SK-N-SH treated with all-trans-retinoic acid at 6 μM for 48 hours (cell line): ENCODE measurements around the gene KRT71.

Experiments used
- ESRRG ChIP-seq: fragments of 250-450 bp; sonication (Bioruptor Pico); IDR thresholded peaks from 2 replicates; pipeline ENCODE4 v1.6.1; 2021; ENCODE audit warnings: mild to moderate bottlenecking
- RARB ChIP-seq: fragments of 250-450 bp; sonication (Bioruptor Pico); IDR thresholded peaks from 2 replicates; pipeline ENCODE4 v1.8.0; 2021; ENCODE audit warnings: mild to moderate bottlenecking, moderate library complexity
- ZFP3 ChIP-seq: fragments of 250-450 bp; sonication (Bioruptor Pico); IDR thresholded peaks from 2 replicates; pipeline ENCODE4 v1.5.0; 2020; ENCODE audit warnings: mild to moderate bottlenecking, moderate library complexity
- ZFP30 ChIP-seq: fragments of 450-650 bp; formaldehyde crosslinking; IDR thresholded peaks from 2 replicates; pipeline ENCODE4 v1.5.0; 2022; ENCODE audit warnings: mild to moderate bottlenecking, moderate library complexity
- ZNF565 ChIP-seq: fragments of 450-650 bp; formaldehyde crosslinking; conservative IDR thresholded peaks from 2 replicates; pipeline ENCODE4 v1.5.0; 2020; ENCODE audit warnings: low read depth, mild to moderate bottlenecking, moderate library complexity
- ZNF70 ChIP-seq: fragments of 450-650 bp; formaldehyde crosslinking; IDR thresholded peaks from 2 replicates; pipeline ENCODE4 v1.5.0; 2020; ENCODE audit warnings: mild to moderate bottlenecking, moderate library complexity
- TF ChIP-seq, protein P1 (sequence below): fragments of 250-450 bp; sonication (Bioruptor Pico); IDR thresholded peaks from 2 replicates; pipeline ENCODE4 v1.5.1; 2020; ENCODE audit warnings: low read depth, mild to moderate bottlenecking, moderate library complexity
- TF ChIP-seq, protein P2 (sequence below): fragments of 250-450 bp; sonication (Bioruptor Pico); IDR thresholded peaks from 2 replicates; pipeline ENCODE4 v1.8.0; 2020; ENCODE audit warnings: mild to moderate bottlenecking, moderate library complexity, borderline replicate concordance
- TF ChIP-seq, protein P3 (sequence below): fragments of 250-450 bp; sonication (Bioruptor Pico); IDR thresholded peaks from 2 replicates; pipeline ENCODE4 v1.8.0; 2021; ENCODE audit warnings: low read depth, mild to moderate bottlenecking, moderate library complexity, borderline replicate concordance
- TF ChIP-seq, protein P4 (sequence below): fragments of 250-450 bp; sonication (Bioruptor Pico); IDR thresholded peaks from 2 replicates; pipeline ENCODE4 v1.5.0; 2020; ENCODE audit warnings: mild to moderate bottlenecking, moderate library complexity

DNA sequence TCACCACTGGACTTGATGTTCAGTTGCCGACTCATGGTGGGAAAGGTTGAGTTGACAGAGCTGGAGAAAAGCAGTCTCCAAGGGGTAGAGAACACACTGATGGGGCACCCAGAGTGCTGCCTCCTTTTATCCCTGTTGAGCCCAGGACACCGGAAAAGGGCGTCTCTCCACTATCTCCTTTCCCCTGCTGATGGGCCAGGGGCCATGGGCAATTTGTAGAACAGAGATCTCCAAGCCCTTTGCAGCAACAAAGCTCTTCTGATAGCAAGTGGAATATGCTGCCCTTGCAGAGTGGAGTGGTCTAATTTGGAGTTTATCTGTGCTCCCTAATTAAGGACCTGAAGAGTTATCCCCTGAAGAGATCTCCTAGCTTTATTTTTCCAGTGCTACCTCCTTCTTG is 20.8 kb upstream of the KRT71 start, which contains the start of gene KRT74:
- no peak for TF ChIP-seq ZNF70 (CRISPR knock-in tag)
- no peak for TF ChIP-seq ESRRG
- TF ChIP-seq, protein P1, sequence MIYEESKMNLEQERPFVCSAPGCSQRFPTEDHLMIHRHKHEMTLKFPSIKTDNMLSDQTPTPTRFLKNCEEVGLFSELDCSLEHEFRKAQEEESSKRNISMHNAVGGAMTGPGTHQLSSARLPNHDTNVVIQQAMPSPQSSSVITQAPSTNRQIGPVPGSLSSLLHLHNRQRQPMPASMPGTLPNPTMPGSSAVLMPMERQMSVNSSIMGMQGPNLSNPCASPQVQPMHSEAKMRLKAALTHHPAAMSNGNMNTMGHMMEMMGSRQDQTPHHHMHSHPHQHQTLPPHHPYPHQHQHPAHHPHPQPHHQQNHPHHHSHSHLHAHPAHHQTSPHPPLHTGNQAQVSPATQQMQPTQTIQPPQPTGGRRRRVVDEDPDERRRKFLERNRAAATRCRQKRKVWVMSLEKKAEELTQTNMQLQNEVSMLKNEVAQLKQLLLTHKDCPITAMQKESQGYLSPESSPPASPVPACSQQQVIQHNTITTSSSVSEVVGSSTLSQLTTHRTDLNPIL (CRISPR knock-in tag): no peak
- TF ChIP-seq, protein P2, sequence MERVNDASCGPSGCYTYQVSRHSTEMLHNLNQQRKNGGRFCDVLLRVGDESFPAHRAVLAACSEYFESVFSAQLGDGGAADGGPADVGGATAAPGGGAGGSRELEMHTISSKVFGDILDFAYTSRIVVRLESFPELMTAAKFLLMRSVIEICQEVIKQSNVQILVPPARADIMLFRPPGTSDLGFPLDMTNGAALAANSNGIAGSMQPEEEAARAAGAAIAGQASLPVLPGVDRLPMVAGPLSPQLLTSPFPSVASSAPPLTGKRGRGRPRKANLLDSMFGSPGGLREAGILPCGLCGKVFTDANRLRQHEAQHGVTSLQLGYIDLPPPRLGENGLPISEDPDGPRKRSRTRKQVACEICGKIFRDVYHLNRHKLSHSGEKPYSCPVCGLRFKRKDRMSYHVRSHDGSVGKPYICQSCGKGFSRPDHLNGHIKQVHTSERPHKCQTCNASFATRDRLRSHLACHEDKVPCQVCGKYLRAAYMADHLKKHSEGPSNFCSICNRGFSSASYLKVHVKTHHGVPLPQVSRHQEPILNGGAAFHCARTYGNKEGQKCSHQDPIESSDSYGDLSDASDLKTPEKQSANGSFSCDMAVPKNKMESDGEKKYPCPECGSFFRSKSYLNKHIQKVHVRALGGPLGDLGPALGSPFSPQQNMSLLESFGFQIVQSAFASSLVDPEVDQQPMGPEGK: no peak
- no peak for TF ChIP-seq ZNF565
- TF ChIP-seq, protein P3, sequence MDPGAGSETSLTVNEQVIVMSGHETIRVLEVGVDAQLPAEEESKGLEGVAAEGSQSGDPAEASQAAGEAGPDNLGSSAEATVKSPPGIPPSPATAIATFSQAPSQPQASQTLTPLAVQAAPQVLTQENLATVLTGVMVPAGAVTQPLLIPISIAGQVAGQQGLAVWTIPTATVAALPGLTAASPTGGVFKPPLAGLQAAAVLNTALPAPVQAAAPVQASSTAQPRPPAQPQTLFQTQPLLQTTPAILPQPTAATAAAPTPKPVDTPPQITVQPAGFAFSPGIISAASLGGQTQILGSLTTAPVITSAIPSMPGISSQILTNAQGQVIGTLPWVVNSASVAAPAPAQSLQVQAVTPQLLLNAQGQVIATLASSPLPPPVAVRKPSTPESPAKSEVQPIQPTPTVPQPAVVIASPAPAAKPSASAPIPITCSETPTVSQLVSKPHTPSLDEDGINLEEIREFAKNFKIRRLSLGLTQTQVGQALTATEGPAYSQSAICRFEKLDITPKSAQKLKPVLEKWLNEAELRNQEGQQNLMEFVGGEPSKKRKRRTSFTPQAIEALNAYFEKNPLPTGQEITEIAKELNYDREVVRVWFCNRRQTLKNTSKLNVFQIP (CRISPR knock-in tag): no peak
- TF ChIP-seq, protein P4, sequence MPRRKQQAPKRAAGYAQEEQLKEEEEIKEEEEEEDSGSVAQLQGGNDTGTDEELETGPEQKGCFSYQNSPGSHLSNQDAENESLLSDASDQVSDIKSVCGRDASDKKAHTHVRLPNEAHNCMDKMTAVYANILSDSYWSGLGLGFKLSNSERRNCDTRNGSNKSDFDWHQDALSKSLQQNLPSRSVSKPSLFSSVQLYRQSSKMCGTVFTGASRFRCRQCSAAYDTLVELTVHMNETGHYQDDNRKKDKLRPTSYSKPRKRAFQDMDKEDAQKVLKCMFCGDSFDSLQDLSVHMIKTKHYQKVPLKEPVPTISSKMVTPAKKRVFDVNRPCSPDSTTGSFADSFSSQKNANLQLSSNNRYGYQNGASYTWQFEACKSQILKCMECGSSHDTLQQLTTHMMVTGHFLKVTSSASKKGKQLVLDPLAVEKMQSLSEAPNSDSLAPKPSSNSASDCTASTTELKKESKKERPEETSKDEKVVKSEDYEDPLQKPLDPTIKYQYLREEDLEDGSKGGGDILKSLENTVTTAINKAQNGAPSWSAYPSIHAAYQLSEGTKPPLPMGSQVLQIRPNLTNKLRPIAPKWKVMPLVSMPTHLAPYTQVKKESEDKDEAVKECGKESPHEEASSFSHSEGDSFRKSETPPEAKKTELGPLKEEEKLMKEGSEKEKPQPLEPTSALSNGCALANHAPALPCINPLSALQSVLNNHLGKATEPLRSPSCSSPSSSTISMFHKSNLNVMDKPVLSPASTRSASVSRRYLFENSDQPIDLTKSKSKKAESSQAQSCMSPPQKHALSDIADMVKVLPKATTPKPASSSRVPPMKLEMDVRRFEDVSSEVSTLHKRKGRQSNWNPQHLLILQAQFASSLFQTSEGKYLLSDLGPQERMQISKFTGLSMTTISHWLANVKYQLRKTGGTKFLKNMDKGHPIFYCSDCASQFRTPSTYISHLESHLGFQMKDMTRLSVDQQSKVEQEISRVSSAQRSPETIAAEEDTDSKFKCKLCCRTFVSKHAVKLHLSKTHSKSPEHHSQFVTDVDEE (CRISPR knock-in tag): no peak
- TF ChIP-seq ZFP30 (CRISPR knock-in tag): no peak
- no peak for TF ChIP-seq ZFP3 (CRISPR knock-in tag)
- TF ChIP-seq RARB: no peak
